ENCODE results near the gene PTPRN.

PTPRN gene

GRCh38 chr2:219335373-219335786 is 26.2 kb upstream of the PTPRN start:
- Histone ChIP-seq H3K79me2 (ENCODE audit: control insufficient read depth, low read length) (no peaks in the 10 kb centered on the region), H3K9me3 (ENCODE audit: control insufficient read depth, insufficient read depth, low read length) (no peaks in the 10 kb centered on the region), H3K4me2 (ENCODE audit: low read length) (no peak overlapping the region), H3K27ac (ENCODE audit: low read depth, low read length) (no peak overlapping the region), H3K4me1 (ENCODE audit: control insufficient read depth, low read length) (no peaks in the 10 kb centered on the region), H3K9me2 (replicated peaks; ENCODE audit: control insufficient read depth, low read length) (no peaks in the 10 kb centered on the region), H3K4me3 (ENCODE audit: low read length) (no peak overlapping the region), H3F3A (ENCODE audit: control insufficient read depth, insufficient read depth) (no peaks in the 10 kb centered on the region), H4K20me1 (ENCODE audit: control insufficient read depth, insufficient read depth, low read depth, low read length) (no peaks in the 10 kb centered on the region), H3K27me3 (ENCODE audit: control insufficient read depth, low read length) (peaks cover 16% of the 10 kb centered on the region; the same call in 1 of the 2 replicates), H3K36me3 (ENCODE audit: control insufficient read depth, low read length) (no peaks in the 10 kb centered on the region)
- no peak for TF ChIP-seq EZH2phosphoT487 (IDR thresholded peaks at IDR 0.05; ENCODE audit: borderline replicate concordance, low read length)
- TF ChIP-seq, protein P1, sequence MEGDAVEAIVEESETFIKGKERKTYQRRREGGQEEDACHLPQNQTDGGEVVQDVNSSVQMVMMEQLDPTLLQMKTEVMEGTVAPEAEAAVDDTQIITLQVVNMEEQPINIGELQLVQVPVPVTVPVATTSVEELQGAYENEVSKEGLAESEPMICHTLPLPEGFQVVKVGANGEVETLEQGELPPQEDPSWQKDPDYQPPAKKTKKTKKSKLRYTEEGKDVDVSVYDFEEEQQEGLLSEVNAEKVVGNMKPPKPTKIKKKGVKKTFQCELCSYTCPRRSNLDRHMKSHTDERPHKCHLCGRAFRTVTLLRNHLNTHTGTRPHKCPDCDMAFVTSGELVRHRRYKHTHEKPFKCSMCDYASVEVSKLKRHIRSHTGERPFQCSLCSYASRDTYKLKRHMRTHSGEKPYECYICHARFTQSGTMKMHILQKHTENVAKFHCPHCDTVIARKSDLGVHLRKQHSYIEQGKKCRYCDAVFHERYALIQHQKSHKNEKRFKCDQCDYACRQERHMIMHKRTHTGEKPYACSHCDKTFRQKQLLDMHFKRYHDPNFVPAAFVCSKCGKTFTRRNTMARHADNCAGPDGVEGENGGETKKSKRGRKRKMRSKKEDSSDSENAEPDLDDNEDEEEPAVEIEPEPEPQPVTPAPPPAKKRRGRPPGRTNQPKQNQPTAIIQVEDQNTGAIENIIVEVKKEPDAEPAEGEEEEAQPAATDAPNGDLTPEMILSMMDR (IDR thresholded peaks at IDR 0.05; ENCODE audit: low read depth, low read length, poor library complexity, severe bottlenecking): no peak

DNA sequence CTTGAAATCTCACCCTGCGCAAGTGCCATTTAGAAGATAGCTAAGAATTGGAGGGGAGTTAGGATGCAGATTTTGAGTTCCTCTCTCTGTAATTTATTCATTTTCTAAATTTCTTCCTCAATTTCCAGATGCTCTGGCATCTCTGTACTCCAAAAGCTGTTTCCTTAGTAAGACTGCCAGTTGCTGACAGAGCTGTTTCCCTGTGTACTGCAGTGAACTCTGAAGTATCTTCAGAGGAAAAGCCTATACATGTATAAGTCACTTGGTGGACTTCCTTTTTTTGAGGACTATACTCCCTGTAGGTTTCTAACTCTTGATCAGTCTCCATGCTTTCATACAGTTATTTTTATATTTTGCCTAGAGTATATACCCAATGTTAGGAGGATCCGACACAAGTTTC is 24.9 kb upstream of the PTPRN start:
- H3K27ac ChIP-seq (ENCODE audit: low read depth, low read length): no peak overlapping the region
- no peak overlapping the region for H3K4me2 ChIP-seq (ENCODE audit: low read length)
- H3K9me3 ChIP-seq (ENCODE audit: control insufficient read depth, insufficient read depth, low read length): no peaks in the 10 kb centered on the region
- no peaks in the 10 kb centered on the region for H4K20me1 ChIP-seq (ENCODE audit: control insufficient read depth, insufficient read depth, low read depth, low read length)
- no peak overlapping the region for H3K4me3 ChIP-seq (ENCODE audit: low read length)
- no peak for TF ChIP-seq EZH2phosphoT487 (IDR thresholded peaks at IDR 0.05; ENCODE audit: borderline replicate concordance, low read length)
- TF ChIP-seq, protein P1 (IDR thresholded peaks at IDR 0.05; ENCODE audit: low read depth, low read length, poor library complexity, severe bottlenecking): no peak
- peaks cover 27% of the 10 kb centered on the region; the same call in 1 of the 2 replicates for H3K27me3 ChIP-seq (ENCODE audit: control insufficient read depth, low read length)
- no peaks in the 10 kb centered on the region for H3F3A ChIP-seq (ENCODE audit: control insufficient read depth, insufficient read depth)
- H3K36me3 ChIP-seq (ENCODE audit: control insufficient read depth, low read length): no peaks in the 10 kb centered on the region
- H3K79me2 ChIP-seq (ENCODE audit: control insufficient read depth, low read length): no peaks in the 10 kb centered on the region
- no peaks in the 10 kb centered on the region for H3K9me2 ChIP-seq (replicated peaks; ENCODE audit: control insufficient read depth, low read length)
- no peaks in the 10 kb centered on the region for H3K4me1 ChIP-seq (ENCODE audit: control insufficient read depth, low read length)

DNA sequence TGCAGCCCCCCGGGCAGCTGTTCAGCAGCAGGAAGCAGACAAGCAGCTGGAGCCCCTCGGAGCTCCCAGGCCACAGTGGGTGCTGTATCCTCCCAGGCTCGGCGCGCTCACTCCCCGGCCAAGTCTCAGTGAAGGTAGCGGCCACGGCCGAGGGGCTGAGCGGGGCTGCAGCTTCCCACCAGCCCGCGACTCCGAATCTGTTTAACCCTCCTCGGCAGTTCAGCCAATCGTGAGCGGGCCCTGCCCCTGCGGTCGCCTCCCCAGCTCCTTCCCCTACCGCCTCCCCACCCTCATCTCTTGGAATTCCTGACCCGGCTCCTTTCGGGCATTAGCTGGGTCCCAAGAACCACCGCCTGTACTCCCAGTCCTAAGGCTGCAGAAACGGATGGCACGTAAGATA is 23.3 kb upstream of the PTPRN start, which contains the start of gene RESP18:
TSS of gene RESP18 (minus strand) at position 203 of the 400 bp plus-strand sequence.
- Histone ChIP-seq H3K4me2 (ENCODE audit: low read length) (no peak within 1 kb of the TSS), H3K9me3 (ENCODE audit: control insufficient read depth, insufficient read depth, low read length) (no peaks in the 10 kb centered on the region), H3K36me3 (ENCODE audit: control insufficient read depth, low read length) (no peaks in the 10 kb centered on the region), H3K79me2 (ENCODE audit: control insufficient read depth, low read length) (no peaks in the 10 kb centered on the region), H4K20me1 (ENCODE audit: control insufficient read depth, insufficient read depth, low read depth, low read length) (no peaks in the 10 kb centered on the region), H3K27me3 (ENCODE audit: control insufficient read depth, low read length) (peaks cover 38% of the 10 kb centered on the region), H3K4me3 (ENCODE audit: low read length) (no peak within 1 kb of the TSS), H3F3A (ENCODE audit: control insufficient read depth, insufficient read depth) (no peaks in the 10 kb centered on the region), H3K4me1 (ENCODE audit: control insufficient read depth, low read length) (no peaks in the 10 kb centered on the region), H3K27ac (ENCODE audit: low read depth, low read length) (no peak within 1 kb of the TSS), H3K9me2 (replicated peaks; ENCODE audit: control insufficient read depth, low read length) (no peaks in the 10 kb centered on the region)
- TF ChIP-seq, protein P1 (IDR thresholded peaks at IDR 0.05; ENCODE audit: low read depth, low read length, poor library complexity, severe bottlenecking): no peak
- no peak for TF ChIP-seq EZH2phosphoT487 (IDR thresholded peaks at IDR 0.05; ENCODE audit: borderline replicate concordance, low read length)
